Measurements from ENCODE around the gene LZTR1.

DNA sequence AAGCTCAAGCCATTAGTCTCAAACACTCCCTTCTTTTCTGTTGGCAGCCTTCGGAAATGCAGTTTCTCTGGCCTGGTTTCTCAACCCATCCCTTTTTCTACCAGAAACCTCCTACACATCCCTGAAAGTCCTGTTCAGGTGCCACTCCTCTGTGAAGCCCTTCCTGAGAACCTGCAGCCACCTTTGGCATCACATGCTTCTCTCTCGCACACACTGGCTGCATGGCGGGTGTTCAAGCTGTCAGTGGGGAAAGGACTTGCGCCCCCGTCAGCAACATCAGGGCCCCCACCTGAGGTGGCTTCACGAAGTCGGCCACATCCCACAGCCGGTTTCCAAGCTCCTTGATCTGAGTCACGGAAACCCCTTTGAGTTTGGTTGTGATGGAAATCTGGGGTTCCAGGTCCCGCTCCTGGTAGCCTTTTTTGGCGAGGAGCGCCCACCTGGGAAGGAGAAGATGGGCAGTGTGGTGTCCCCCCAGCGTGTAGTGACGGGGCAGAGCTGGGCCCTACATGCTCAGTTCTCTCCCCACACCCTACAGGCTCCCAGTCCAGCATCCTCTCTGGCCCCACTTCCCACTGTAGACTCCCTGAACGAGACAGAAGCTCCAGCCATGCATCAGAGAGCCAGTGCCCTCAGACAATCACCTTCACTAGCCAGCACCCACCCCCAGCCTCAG lies 61.9 kb downstream of the LZTR1 start:
- TF ChIP-seq CTCF (IDR thresholded peaks at IDR 0.05) = no peak
- no peak for TF ChIP-seq POLR2AphosphoS5 (IDR thresholded peaks at IDR 0.05)
